Hematopoietic multipotent progenitor cell treated with erythropoietin and hydrocortisone succinate and interleukin-3 and kit ligand, for 15 days (in vitro differentiated cells): Measurements from ENCODE around the gene DAG1.

ENCODE experiments used
- DNase-seq: peaks from one replicate; pipeline ENCODE4 v3.0.0-alpha.2; 2015; ENCODE audit warnings: low spot score

The DAG1 gene

GRCh38 chr3:49554633-49555265 lies 84.7 kb downstream of the DAG1 start:
- peak; percentile 53 for DNase-seq

GRCh38 chr3:49556500-49557275 lies 86.6 kb downstream of the DAG1 start:
- DNase-seq = no peak

- DNase-seq = no peak
Observed at GRCh38 chr3:49563040-49563578, 93.0 kb downstream of the DAG1 start.

GRCh38 chr3:49563766-49564165 lies 93.7 kb downstream of the DAG1 start:
- DNase-seq = no peak

- no peak for DNase-seq
Observed at GRCh38 chr3:49566312-49566711, 96.2 kb downstream of the DAG1 start.

DNA sequence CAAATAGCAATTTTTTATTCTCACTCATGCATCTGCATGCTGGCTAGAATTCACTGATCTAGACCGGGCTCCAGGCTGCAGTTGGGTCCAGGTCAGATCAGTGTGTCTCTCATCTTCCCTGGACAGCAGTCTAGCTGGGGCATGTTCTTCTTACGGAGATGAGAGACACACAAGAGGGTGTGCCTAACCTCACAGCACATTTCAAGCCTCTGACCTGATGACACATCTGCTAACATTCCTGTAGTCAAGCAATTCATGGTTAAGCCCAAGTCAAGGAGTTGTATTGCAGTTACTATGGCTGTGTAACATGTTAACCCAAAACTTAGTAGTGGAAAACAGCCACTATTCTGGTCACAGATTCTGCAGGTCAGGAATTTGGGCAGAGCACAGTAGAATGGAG lies 97.3 kb downstream of the DAG1 start:
- no peak for DNase-seq

GRCh38 chr3:49568965-49569364 lies 98.9 kb downstream of the DAG1 start:
- no peak for DNase-seq

DNA sequence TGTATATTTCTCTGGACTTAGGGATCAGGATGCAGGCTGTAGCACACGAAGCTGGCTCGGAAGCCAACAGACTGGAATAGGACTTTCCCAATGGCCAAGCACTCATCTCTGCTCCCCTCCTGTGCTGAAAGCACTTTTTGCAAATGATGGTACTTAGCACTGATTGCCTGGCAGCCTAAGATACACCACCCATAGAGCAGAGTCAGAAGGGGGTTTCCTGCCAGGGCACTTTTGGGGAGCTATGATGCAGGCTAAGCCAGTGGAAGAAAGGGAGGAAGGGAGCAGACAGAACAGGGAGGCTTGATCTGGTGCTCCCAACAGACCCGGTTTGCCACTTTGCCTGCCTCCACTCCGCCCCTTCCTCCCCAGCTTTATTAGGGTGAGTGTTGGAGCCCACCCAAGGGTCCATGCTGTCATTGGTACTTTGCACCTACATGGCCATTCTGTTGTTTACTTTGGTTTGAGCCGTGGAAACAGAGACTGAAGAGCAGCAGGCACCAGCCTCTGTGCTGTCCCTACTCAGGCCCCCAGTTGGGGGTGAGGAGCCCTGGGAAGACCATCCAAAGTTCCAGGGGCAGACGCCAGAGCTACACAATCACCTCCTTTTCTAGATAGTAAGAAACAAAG lies 100.1 kb downstream of the DAG1 start:
- DNase-seq = no peak

DNA sequence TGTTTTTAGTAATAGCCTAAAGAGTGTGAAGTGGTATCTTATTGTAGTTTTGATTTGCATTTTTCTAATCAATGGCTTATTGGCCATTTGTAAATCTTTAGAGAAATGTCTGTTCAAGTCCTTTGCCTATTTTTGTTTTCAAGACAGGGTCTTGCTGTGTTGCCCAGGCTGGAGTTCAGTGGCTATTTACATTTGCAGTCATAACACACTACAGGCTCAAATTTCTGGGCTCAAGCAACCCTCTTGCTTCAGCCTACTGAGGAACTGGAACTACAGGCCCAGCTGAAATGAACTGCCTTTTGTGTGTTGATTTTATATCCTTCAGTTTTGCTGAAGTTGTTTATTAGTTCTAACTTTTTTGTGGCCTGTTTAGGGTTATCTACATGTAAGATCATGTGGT lies 112.1 kb downstream of the DAG1 start:
- DNase-seq = no peak
